HCT116 (cell line): Measurements from ENCODE around the gene IFIT1. TPM values are rescaled to one million over a fixed set of nuclear protein-coding genes. Genes with fewer than 3 reads are reported as not detected.

Source experiments
- ATAC-seq: fragments of 200-7000 bp; cut with Tn5 transposase; 2 replicates; pipeline ENCODE4 v1.9.1; 2020; ENCODE audit warnings: mild to moderate bottlenecking, moderate library complexity
- BruUV-seq: library from RNA; stranded (reverse); fragments of 400-500 nt; replicated peaks from 2 replicates; lab custom pipeline; 2021; lab: Mats Ljungman, UMichigan
- CTCF ChIA-PET: fragments of 300-600 bp; sonication (Branson Sonifier 250); formaldehyde crosslinking; loops from one replicate; lab custom pipeline; 2021; ENCODE audit warnings: antibody characterized with exemption; lab: Charles Lee
- POLR2A ChIA-PET: fragments of 300-600, 350-600 bp; sonication (Branson Sonifier 250); formaldehyde crosslinking; loops from one replicate; lab custom pipeline; 2021; ENCODE audit warnings: antibody characterized with exemption; lab: Charles Lee
- RAD21 ChIA-PET, 2 experiments: fragments of 300-600 bp; sonication (Branson Sonifier 250); formaldehyde crosslinking; loops; one replicate each; lab custom pipeline; 2023; ENCODE audit warnings: low total read pairs in 2 of 2; ENCODE audit not compliant: uncharacterized antibody in 2 of 2, unreplicated experiment in 2 of 2, low non-redundant PET in 1 of 2; lab: Charles Lee
- DNase-seq: peaks from one replicate; pipeline ENCODE4 v3.0.0-alpha.2; 2010; ENCODE audit warnings: low read depth, low spot score
- H2AFZ ChIP-seq: fragments of 200-600 bp; shearing (Covaris generic), sonication (generic); 2 replicates; pipeline ENCODE4 v1.6.1; 2017; ENCODE audit warnings: low read depth, mixed run types, mixed read lengths, antibody characterized with exemption, low read length; ENCODE audit not compliant: poor library complexity, severe bottlenecking
- H3K27ac ChIP-seq: 2 replicates; pipeline ENCODE4 v1.5.1; 2012; ENCODE audit warnings: low read depth, low read length
- H3K27me3 ChIP-seq: fragments of 200-600 bp; sonication (generic); 2 replicates; pipeline ENCODE4 v1.6.1; 2016; ENCODE audit warnings: mixed run types, low read length, mixed read lengths; ENCODE audit not compliant: insufficient read depth
- H3K36me3 ChIP-seq, 2 experiments: fragments of 200-500 bp in 1 of 2; fragments of 200-600 bp in 1 of 2; sonication (Bioruptor generic) in 1 of 2; sonication (generic) in 1 of 2; 2 replicates each; pipeline versions ENCODE4 v1.5.1 to v1.6.1; 2014 to 2016; ENCODE audit warnings: low read length in 2 of 2, inconsistent platforms in 1 of 2, mixed read lengths in 1 of 2, mixed run types in 1 of 2; ENCODE audit not compliant: insufficient read depth in 2 of 2, control insufficient read depth in 1 of 2
- H3K4me1 ChIP-seq, 2 experiments: fragments of 200-600 bp in 1 of 2; sonication (generic) in 1 of 2; 2 replicates each; pipeline versions ENCODE4 v1.5.1 to v1.6.1; 2012 to 2017; ENCODE audit warnings: low read length in 2 of 2, inconsistent platforms in 1 of 2, mild to moderate bottlenecking in 1 of 2, mixed read lengths in 1 of 2, mixed run types in 1 of 2, moderate library complexity in 1 of 2; ENCODE audit not compliant: insufficient read depth in 2 of 2, control insufficient read depth in 1 of 2
- H3K4me2 ChIP-seq: fragments of 200-600 bp; sonication (generic); 2 replicates; pipeline ENCODE4 v1.6.1; 2017; ENCODE audit warnings: mixed run types, low read length, mixed read lengths
- H3K4me3 ChIP-seq, 2 experiments: fragments of 200-600 bp in 1 of 2; sonication (generic) in 1 of 2; replicated peaks in 1 of 2; 2 replicates each; pipeline ENCODE4 v1.5.1; 2011 to 2016; ENCODE audit warnings: low read length in 2 of 2, control low read depth in 1 of 2, low read depth in 1 of 2, mild to moderate bottlenecking in 1 of 2, mixed read lengths in 1 of 2, mixed run types in 1 of 2
- H3K79me2 ChIP-seq: fragments of 200-600 bp; sonication (generic); 2 replicates; pipeline ENCODE4 v1.6.1; 2017; ENCODE audit warnings: mild to moderate bottlenecking, mixed run types, low read length, moderate library complexity, mixed read lengths; ENCODE audit not compliant: insufficient read depth
- H3K9ac ChIP-seq: fragments of 200-600 bp; sonication (generic); 2 replicates; pipeline ENCODE4 v1.6.1; 2016; ENCODE audit warnings: low read length, mixed read lengths
- H3K9me2 ChIP-seq: fragments of 200-600 bp; sonication (generic), shearing (Covaris generic); 2 replicates; pipeline ENCODE4 v1.6.1; 2017; ENCODE audit warnings: mixed run types, mild to moderate bottlenecking, moderate library complexity; ENCODE audit not compliant: insufficient read depth
- H3K9me3 ChIP-seq, 2 experiments: fragments of 200-500 bp in 1 of 2; fragments of 200-600 bp in 1 of 2; sonication (Bioruptor generic) in 1 of 2; sonication (generic) in 1 of 2; 2 replicates each; pipeline ENCODE4 v1.6.1; 2014 to 2017; ENCODE audit warnings: low read length in 2 of 2, mixed read lengths in 2 of 2, inconsistent platforms in 1 of 2, low read depth in 1 of 2, mild to moderate bottlenecking in 1 of 2, mixed run types in 1 of 2, moderate library complexity in 1 of 2; ENCODE audit not compliant: control insufficient read depth in 1 of 2, insufficient read depth in 1 of 2
- H4K20me1 ChIP-seq: fragments of 200-600 bp; sonication (generic), shearing (Covaris generic); 2 replicates; pipeline ENCODE4 v1.6.1; 2017; ENCODE audit warnings: mixed run types, mild to moderate bottlenecking, moderate library complexity; ENCODE audit not compliant: insufficient read depth
- ATF3 ChIP-seq: IDR thresholded peaks from 2 replicates; pipeline ENCODE4 v1.6.1; 2012
- CBX3 ChIP-seq: IDR thresholded peaks from 2 replicates; pipeline ENCODE4 v1.6.1; 2012; ENCODE audit warnings: low read depth
- ELF1 ChIP-seq: IDR thresholded peaks from 2 replicates; pipeline ENCODE4 v1.6.1; 2012; ENCODE audit warnings: low read depth, borderline replicate concordance
- EZH2 ChIP-seq: fragments of 200-600 bp; sonication (generic); IDR thresholded peaks from 2 replicates; pipeline ENCODE4 v1.6.1; 2017; ENCODE audit warnings: antibody characterized with exemption, mixed run types
- EZH2phosphoT487 ChIP-seq: fragments of 200-600 bp; IDR thresholded peaks from 2 replicates; pipeline ENCODE4 v1.6.1; 2018; ENCODE audit warnings: antibody characterized with exemption, borderline replicate concordance
- JUND ChIP-seq: IDR thresholded peaks from 2 replicates; pipeline ENCODE4 v1.6.1; 2012
- MAX ChIP-seq: IDR thresholded peaks from 2 replicates; pipeline ENCODE4 v1.6.1; 2012
- POLR2AphosphoS5 ChIP-seq: IDR thresholded peaks from 2 replicates; pipeline ENCODE4 v1.6.1; 2011; ENCODE audit warnings: mild to moderate bottlenecking, low read depth, low read length, moderate library complexity
- RAD21 ChIP-seq: IDR thresholded peaks from 2 replicates; pipeline ENCODE4 v1.6.1; 2012; ENCODE audit warnings: low read depth, mild to moderate bottlenecking
- REST ChIP-seq: IDR thresholded peaks from 2 replicates; pipeline ENCODE4 v1.6.1; 2012; ENCODE audit warnings: low read depth
- SRF ChIP-seq: IDR thresholded peaks from 2 replicates; pipeline ENCODE4 v1.6.1; 2012; ENCODE audit warnings: low read depth
- TCF7L2 ChIP-seq: IDR thresholded peaks from 2 replicates; pipeline ENCODE4 v1.7.0; 2011; ENCODE audit warnings: borderline replicate concordance, inconsistent platforms; ENCODE audit not compliant: insufficient read depth, insufficient read length; ENCODE audit errors: extremely low read depth
- YY1 ChIP-seq: IDR thresholded peaks from 2 replicates; pipeline ENCODE4 v1.6.1; 2011; ENCODE audit warnings: low read length, low read depth, moderate library complexity, mild to moderate bottlenecking; ENCODE audit not compliant: insufficient replicate concordance; ENCODE audit errors: extremely low read depth
- ZBTB33 ChIP-seq: IDR thresholded peaks from 2 replicates; pipeline ENCODE4 v1.6.1; 2011; ENCODE audit warnings: mild to moderate bottlenecking, low read length, moderate library complexity; ENCODE audit not compliant: insufficient replicate concordance; ENCODE audit errors: extremely low read depth
- ZFX ChIP-seq: fragments of 450-650 bp; IDR thresholded peaks from 2 replicates; pipeline ENCODE4 v1.6.1; 2017
- ZNF274 ChIP-seq: fragments of 200-500 bp; sonication (Bioruptor generic); IDR thresholded peaks from 2 replicates; pipeline ENCODE4 v1.6.1; 2014; ENCODE audit warnings: mild to moderate bottlenecking, low read depth, low read length, inconsistent platforms
- intact Hi-C: fragments of 100-400 bp; cut with micrococcal nuclease; formaldehyde crosslinking; loops from 2 replicates; pipeline ENCODE4 v1.10.0; 2022
- total RNA-seq: library from RNA; stranded (reverse); gene quantifications from one replicate; pipeline ENCODE4 v1.2.1, GENCODE V29; 2021; ENCODE audit not compliant: unreplicated experiment

IFIT1 gene
- total RNA-seq, 1 experiment from 2014 or later = 3.6 TPM

- Histone ChIP-seq H2AFZ (no peak overlapping the region), H3K9ac (no peak overlapping the region), H3K4me3 (no peak overlapping the region), H4K20me1 (no peaks in the 10 kb centered on the region), H3K27ac (no peak overlapping the region), H3K4me1 (peaks cover 3 to 11% of the 10 kb centered on the region in 2 experiments; a peak in 3 of 4 replicates), H3K9me2 (no peaks in the 10 kb centered on the region), H3K27me3 (no peaks in the 10 kb centered on the region), H3K4me2 (no peak overlapping the region), H3K9me3 (no peaks in the 10 kb centered on the region), H3K79me2 (no peaks in the 10 kb centered on the region), H3K36me3 (no peaks in the 10 kb centered on the region)
- CTCF ChIA-PET = no interaction called here
- intact Hi-C loops = no loop called here
- POLR2A ChIA-PET = no interaction called here
- DNase-seq (no peak), ATAC-seq (no peak)
- no TSS peak for BruUV-seq
- RAD21 ChIA-PET = no interaction called here
- TF ChIP-seq SRF = no peak
- no peak for TF ChIP-seq TCF7L2
Measured at GRCh38 chr10:89357096-89357495, 35.3 kb upstream of the IFIT1 start.

GRCh38 chr10:89357975-89358374 is 34.4 kb upstream of the IFIT1 start:
- no peaks in the 10 kb centered on the region for H3K27me3 ChIP-seq
- no TSS peak for BruUV-seq
- no peak overlapping the region for H3K9ac ChIP-seq
- H2AFZ ChIP-seq = no peak overlapping the region
- no peak overlapping the region for H3K4me3 ChIP-seq
- intact Hi-C loops = no loop called here
- H3K27ac ChIP-seq = no peak overlapping the region
- H3K4me1 ChIP-seq = peaks cover 0 to 2% of the 10 kb centered on the region in 2 experiments; a peak in 2 of 4 replicates
- RAD21 ChIA-PET = no interaction called here
- no peak overlapping the region for H3K4me2 ChIP-seq
- no peaks in the 10 kb centered on the region for H3K9me3 ChIP-seq
- H3K79me2 ChIP-seq = no peaks in the 10 kb centered on the region
- DNase-seq = no peak
- TF ChIP-seq ZFX = no peak
- no peak for TF ChIP-seq POLR2AphosphoS5
- TF ChIP-seq RAD21 = no peak
- TF ChIP-seq JUND = no peak
- no peak for TF ChIP-seq EZH2
- TF ChIP-seq ATF3 = no peak
- no peak for TF ChIP-seq YY1
- TF ChIP-seq ZBTB33 = no peak
- TF ChIP-seq MAX = no peak
- TF ChIP-seq CBX3 = no peak
- TF ChIP-seq ELF1 = no peak
- no peak for TF ChIP-seq TCF7L2
- TF ChIP-seq EZH2phosphoT487 = no peak
- no peak for TF ChIP-seq REST
- TF ChIP-seq ZNF274 = no peak
- TF ChIP-seq, all 23 proteins: peak for 0
- no peaks in the 10 kb centered on the region for H3K36me3 ChIP-seq
- ChIA-PET CTCF (no interaction called here), POLR2A (no interaction called here)
- H3K9me2 ChIP-seq = no peaks in the 10 kb centered on the region
- no peak for ATAC-seq
- H4K20me1 ChIP-seq = no peaks in the 10 kb centered on the region
